ENCODE measurements around the gene TMED10. TPM values are rescaled to one million over a fixed set of nuclear protein-coding genes. Genes with fewer than 3 reads are reported as not detected.

TMED10 gene
- polyA plus RNA-seq, 2 of the 4 experiments (the other 2 are of a cell fraction): 290 to 354 TPM

GRCh38 chr14:75202657-75203056 lies 26.2 kb upstream of the TMED10 start:
- CTCF ChIA-PET: interaction anchor here (1.1 kb wide), 1 partner anchor 28 kb away, joined by 3 read pairs; no protein-coding TSS in a partner anchor
- no peaks in the 10 kb centered on the region for H3K9me3 ChIP-seq
- WGBS (ENCODE audit: missing lambda C conversion rate): 36% methylated on average over 2 of the region's 2 CpGs
- FAIRE-seq (no peak), DNase-seq (ENCODE audit: low read depth in 1 of 2, low spot score in 1 of 2) (no peak), ATAC-seq (no peak)
- no peak overlapping the region for H3K27ac ChIP-seq
- POLR2A ChIA-PET: no interaction called here
- H3K4me2 ChIP-seq: no peak overlapping the region
- peaks cover 9% of the 10 kb centered on the region; the same call in 2 of the 3 replicates for H3K4me1 ChIP-seq
- no peak overlapping the region for H3K4me3 ChIP-seq
- TF ChIP-seq MYC (IDR thresholded peaks at IDR 0.05; ENCODE audit: borderline replicate concordance, low read length) (no peak), RFX5 (IDR thresholded peaks at IDR 0.05) (no peak), HOXA7 (CRISPR knock-in tag; IDR thresholded peaks at IDR 0.05) (no peak), CTCF (IDR thresholded peaks at IDR 0.05) (no peak), NFE2L2 (conservative IDR thresholded peaks at IDR 0.05; ENCODE audit: low read length) (no peak), EHF (CRISPR knock-in tag; IDR thresholded peaks at IDR 0.05) (no peak), RNF2 (IDR thresholded peaks at IDR 0.05; ENCODE audit: borderline replicate concordance, low read depth) (no peak), POLR2AphosphoS2 (conservative IDR thresholded peaks at IDR 0.05; ENCODE audit: low read length) (no peak), JUN (IDR thresholded peaks at IDR 0.05) (no peak)
- TF ChIP-seq, protein P1, sequence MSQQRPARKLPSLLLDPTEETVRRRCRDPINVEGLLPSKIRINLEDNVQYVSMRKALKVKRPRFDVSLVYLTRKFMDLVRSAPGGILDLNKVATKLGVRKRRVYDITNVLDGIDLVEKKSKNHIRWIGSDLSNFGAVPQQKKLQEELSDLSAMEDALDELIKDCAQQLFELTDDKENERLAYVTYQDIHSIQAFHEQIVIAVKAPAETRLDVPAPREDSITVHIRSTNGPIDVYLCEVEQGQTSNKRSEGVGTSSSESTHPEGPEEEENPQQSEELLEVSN (IDR thresholded peaks at IDR 0.05; ENCODE audit: borderline replicate concordance, low read depth): no peak

GRCh38 chr14:75201087-75201486 lies 24.7 kb upstream of the TMED10 start:
- Histone ChIP-seq H3K27ac (no peak overlapping the region), H3K4me3 (no peak overlapping the region), H3K9me3 (no peaks in the 10 kb centered on the region), H3K4me1 (peaks cover 9% of the 10 kb centered on the region; the same call in 2 of the 3 replicates), H3K4me2 (no peak overlapping the region)
- DNase-seq (ENCODE audit: low read depth in 1 of 2, low spot score in 1 of 2) (no peak), ATAC-seq (no peak), FAIRE-seq (no peak)
- ChIA-PET CTCF (no interaction called here), POLR2A (no interaction called here)
- TF ChIP-seq NFE2L2 (conservative IDR thresholded peaks at IDR 0.05; ENCODE audit: low read length) (no peak), HOXB13 (CRISPR knock-in tag; IDR thresholded peaks at IDR 0.05; ENCODE audit: low read depth) (no peak), ZNF302 (CRISPR knock-in tag; IDR thresholded peaks at IDR 0.05) (no peak), CTCF (IDR thresholded peaks at IDR 0.05) (no peak), FOSL2 (IDR thresholded peaks at IDR 0.05) (no peak), FOSL2 (CRISPR knock-in tag; IDR thresholded peaks at IDR 0.05) (no peak), FOSB (CRISPR knock-in tag; IDR thresholded peaks at IDR 0.05) (no peak), CBX8 (IDR thresholded peaks at IDR 0.05) (no peak), SREBF2 (IDR thresholded peaks at IDR 0.05) (no peak), ZFP36 (IDR thresholded peaks at IDR 0.05; ENCODE audit: borderline replicate concordance, partially characterized antibody) (no peak)
- TF ChIP-seq, protein P2, sequence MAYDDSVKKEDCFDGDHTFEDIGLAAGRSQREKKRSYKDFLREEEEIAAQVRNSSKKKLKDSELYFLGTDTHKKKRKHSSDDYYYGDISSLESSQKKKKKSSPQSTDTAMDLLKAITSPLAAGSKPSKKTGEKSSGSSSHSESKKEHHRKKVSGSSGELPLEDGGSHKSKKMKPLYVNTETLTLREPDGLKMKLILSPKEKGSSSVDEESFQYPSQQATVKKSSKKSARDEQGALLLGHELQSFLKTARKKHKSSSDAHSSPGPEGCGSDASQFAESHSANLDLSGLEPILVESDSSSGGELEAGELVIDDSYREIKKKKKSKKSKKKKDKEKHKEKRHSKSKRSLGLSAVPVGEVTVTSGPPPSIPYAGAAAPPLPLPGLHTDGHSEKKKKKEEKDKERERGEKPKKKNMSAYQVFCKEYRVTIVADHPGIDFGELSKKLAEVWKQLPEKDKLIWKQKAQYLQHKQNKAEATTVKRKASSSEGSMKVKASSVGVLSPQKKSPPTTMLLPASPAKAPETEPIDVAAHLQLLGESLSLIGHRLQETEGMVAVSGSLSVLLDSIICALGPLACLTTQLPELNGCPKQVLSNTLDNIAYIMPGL (CRISPR knock-in tag; IDR thresholded peaks at IDR 0.05; ENCODE audit: borderline replicate concordance): no peak
- WGBS (ENCODE audit: missing lambda C conversion rate): 64% methylated on average over 6 of the region's 6 CpGs

All from A549 (cell line).